Endodermal cell (in vitro differentiated cells): ENCODE results near the gene CD38. TPM values are rescaled to one million over a fixed set of nuclear protein-coding genes. Genes with fewer than 3 reads are reported as not detected.

Experiments
- DNase-seq: peaks from one replicate; pipeline ENCODE4 v3.0.0-alpha.2; 2017
- H3K27ac ChIP-seq: 2 replicates; pipeline ENCODE4 v1.5.1; 2013; ENCODE audit warnings: mild to moderate bottlenecking, low read depth, low read length, moderate library complexity
- H3K27me3 ChIP-seq: 2 replicates; pipeline ENCODE4 v1.6.1; 2013; ENCODE audit warnings: mild to moderate bottlenecking, low read length, moderate library complexity; ENCODE audit not compliant: insufficient read depth, control insufficient read depth, poor library complexity, severe bottlenecking
- H3K36me3 ChIP-seq: 2 replicates; pipeline ENCODE4 v1.7.0; 2013; ENCODE audit warnings: mild to moderate bottlenecking, low read length, moderate library complexity; ENCODE audit not compliant: control insufficient read depth, insufficient read depth
- H3K4me1 ChIP-seq: one replicate; pipeline ENCODE4 v1.7.0; 2013; ENCODE audit warnings: low read length; ENCODE audit not compliant: control insufficient read depth, insufficient read depth
- H3K4me3 ChIP-seq: 2 replicates; pipeline ENCODE4 v1.5.1; 2013; ENCODE audit warnings: mild to moderate bottlenecking, low read length, moderate library complexity
- H3K9ac ChIP-seq: 2 replicates; pipeline ENCODE4 v1.6.1; 2013; ENCODE audit warnings: mild to moderate bottlenecking, low read length, moderate library complexity; ENCODE audit not compliant: poor library complexity, severe bottlenecking; ENCODE audit errors: extremely low read depth
- H3K9me3 ChIP-seq: 2 replicates; pipeline ENCODE4 v1.6.1; 2013; ENCODE audit warnings: mild to moderate bottlenecking, low read length, moderate library complexity; ENCODE audit not compliant: control insufficient read depth
- H3K27ac Mint-ChIP-seq: 2 replicates; pipeline ENCODE4 v1.8.0; 2020; ENCODE audit warnings: mixed read lengths
- H3K27me3 Mint-ChIP-seq: 2 replicates; pipeline ENCODE4 v1.8.0; 2021; ENCODE audit warnings: mild to moderate bottlenecking, mixed read lengths; ENCODE audit not compliant: insufficient read depth
- H3K36me3 Mint-ChIP-seq: 2 replicates; pipeline ENCODE4 v1.8.0; 2020; ENCODE audit warnings: low read depth, mixed read lengths
- H3K4me1 Mint-ChIP-seq: 2 replicates; pipeline ENCODE4 v1.8.0; 2020; ENCODE audit warnings: mixed read lengths
- H3K4me3 Mint-ChIP-seq: 2 replicates; pipeline ENCODE4 v1.8.0; 2020; ENCODE audit warnings: mild to moderate bottlenecking, moderate library complexity, mixed read lengths
- H3K9me3 Mint-ChIP-seq: 2 replicates; pipeline ENCODE4 v1.8.0; 2020; ENCODE audit warnings: mild to moderate bottlenecking, mixed read lengths
- WGBS, 2 experiments: methylation state at CpG; one replicate each; pipeline versions ENCODE4 v1.1.5 to v1.1.7; 2013; ENCODE audit warnings: missing lambda C conversion rate in 2 of 2, mixed read lengths in 1 of 2; ENCODE audit not compliant: insufficient coverage in 1 of 2, insufficient read length in 1 of 2; 5-methylcytosine and 5-hydroxymethylcytosine counted together
- total RNA-seq, 2 donors: library from RNA; stranded (reverse); fragmentation: NEBNext Ultra II Directional in 1 of 2; extraction: Animal tissue kit (Norgen Biotek cat#: 25700) in 1 of 2; gene quantifications; 2 replicates in 1 of 2; 3 replicates in 1 of 2; pipeline ENCODE4 v1.2.1, GENCODE V29; 2021
- TF ChIP-seq, protein P1 (sequence below): fragments of 200-600 bp; sonication (generic); conservative IDR thresholded peaks from 2 replicates; pipeline ENCODE4 v1.5.0; 2021; ENCODE audit warnings: antibody characterized with exemption, mild to moderate bottlenecking

Gene CD38
- total RNA-seq, 2 donors from 2014 or later, result 0.11 TPM; not detected in 1

DNA sequence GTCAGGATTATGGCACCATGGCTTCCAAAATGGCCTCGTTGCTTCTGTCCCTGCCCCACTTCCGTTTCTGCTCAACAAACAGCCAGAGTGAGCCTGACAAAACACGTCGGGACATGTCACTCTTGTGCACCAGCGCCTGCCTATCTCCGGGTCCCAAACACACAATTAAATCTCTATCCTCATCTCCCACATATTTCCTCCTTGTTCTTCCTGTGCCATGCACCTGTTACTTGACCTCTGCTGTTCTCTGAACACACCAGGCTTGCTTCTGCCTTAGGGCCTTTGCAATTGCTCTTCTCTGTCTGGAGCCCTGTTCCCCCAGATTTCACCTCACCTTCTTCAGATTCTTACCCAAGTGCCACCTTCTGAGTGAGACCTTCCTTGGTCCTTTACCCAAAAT lies 12.7 kb upstream of the CD38 start:
- H3K9ac ChIP-seq, result no peak overlapping the region
- Mint-ChIP-seq H3K4me3 (no peak overlapping the region), H3K36me3 (no peaks in the 10 kb centered on the region), H3K27ac (no peak overlapping the region), H3K27me3 (no peaks in the 10 kb centered on the region), H3K4me1 (no peaks in the 10 kb centered on the region), H3K9me3 (no peaks in the 10 kb centered on the region)
- no peak overlapping the region for H3K27ac ChIP-seq
- no peaks in the 10 kb centered on the region for H3K36me3 ChIP-seq
- TF ChIP-seq, protein P1, sequence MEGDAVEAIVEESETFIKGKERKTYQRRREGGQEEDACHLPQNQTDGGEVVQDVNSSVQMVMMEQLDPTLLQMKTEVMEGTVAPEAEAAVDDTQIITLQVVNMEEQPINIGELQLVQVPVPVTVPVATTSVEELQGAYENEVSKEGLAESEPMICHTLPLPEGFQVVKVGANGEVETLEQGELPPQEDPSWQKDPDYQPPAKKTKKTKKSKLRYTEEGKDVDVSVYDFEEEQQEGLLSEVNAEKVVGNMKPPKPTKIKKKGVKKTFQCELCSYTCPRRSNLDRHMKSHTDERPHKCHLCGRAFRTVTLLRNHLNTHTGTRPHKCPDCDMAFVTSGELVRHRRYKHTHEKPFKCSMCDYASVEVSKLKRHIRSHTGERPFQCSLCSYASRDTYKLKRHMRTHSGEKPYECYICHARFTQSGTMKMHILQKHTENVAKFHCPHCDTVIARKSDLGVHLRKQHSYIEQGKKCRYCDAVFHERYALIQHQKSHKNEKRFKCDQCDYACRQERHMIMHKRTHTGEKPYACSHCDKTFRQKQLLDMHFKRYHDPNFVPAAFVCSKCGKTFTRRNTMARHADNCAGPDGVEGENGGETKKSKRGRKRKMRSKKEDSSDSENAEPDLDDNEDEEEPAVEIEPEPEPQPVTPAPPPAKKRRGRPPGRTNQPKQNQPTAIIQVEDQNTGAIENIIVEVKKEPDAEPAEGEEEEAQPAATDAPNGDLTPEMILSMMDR, result no peak
- no peak for DNase-seq
- H3K4me1 ChIP-seq, result no peaks in the 10 kb centered on the region
- WGBS, 2 experiments, result 79 to 86% methylated on average over 3 to 6 of the region's 6 CpGs
- H3K9me3 ChIP-seq, result no peaks in the 10 kb centered on the region
- H3K27me3 ChIP-seq, result no peaks in the 10 kb centered on the region
- H3K4me3 ChIP-seq, result no peak overlapping the region

DNA sequence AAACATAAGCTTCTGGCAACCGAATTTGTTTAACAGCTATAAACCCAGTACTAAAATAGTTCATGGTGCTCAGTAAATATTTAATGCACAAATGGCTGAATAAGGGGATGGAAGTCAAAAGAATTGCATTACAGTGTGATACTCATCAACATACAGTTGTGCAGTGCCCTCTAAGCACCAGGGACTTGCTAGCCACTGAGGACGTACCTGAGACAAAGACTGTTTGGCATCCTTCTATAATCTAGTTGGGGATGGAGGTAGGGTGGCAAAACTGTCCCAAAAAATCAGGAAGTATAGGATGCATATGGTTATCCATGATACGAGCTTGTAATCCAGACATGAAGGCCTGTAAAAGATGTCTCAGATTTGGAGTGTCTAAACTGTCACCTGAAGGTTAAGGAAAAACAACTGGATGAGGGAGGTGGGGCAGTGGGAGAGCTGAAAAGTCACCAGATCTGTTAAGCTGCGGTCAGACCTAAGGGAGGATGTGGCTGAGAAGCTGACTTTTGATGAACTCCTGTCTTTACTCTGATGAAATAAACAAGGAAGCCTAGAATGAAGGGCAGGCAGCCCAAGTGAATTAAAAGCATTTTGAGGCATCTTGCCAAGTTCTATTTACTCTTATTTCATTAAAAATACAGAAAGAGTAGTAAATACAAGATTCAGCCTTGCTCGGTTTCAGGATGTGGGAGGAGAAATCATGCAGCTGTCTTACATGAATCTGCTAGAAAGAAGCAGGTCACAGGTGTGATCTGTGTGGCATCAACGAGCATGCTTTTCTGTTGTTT lies 12.0 kb upstream of the CD38 start:
- Mint-ChIP-seq H3K4me1 (no peaks in the 10 kb centered on the region), H3K36me3 (no peaks in the 10 kb centered on the region), H3K4me3 (no peak overlapping the region), H3K27me3 (no peaks in the 10 kb centered on the region), H3K27ac (no peak overlapping the region), H3K9me3 (no peaks in the 10 kb centered on the region)
- no peak for DNase-seq
- Histone ChIP-seq H3K36me3 (no peaks in the 10 kb centered on the region), H3K4me1 (no peaks in the 10 kb centered on the region), H3K9me3 (no peaks in the 10 kb centered on the region), H3K9ac (no peak overlapping the region), H3K4me3 (no peak overlapping the region), H3K27ac (no peak overlapping the region), H3K27me3 (no peaks in the 10 kb centered on the region)
- WGBS, 2 experiments, result 71 to 86% methylated on average over 4 to 6 of the region's 6 CpGs
- TF ChIP-seq, protein P1, result no peak

DNA sequence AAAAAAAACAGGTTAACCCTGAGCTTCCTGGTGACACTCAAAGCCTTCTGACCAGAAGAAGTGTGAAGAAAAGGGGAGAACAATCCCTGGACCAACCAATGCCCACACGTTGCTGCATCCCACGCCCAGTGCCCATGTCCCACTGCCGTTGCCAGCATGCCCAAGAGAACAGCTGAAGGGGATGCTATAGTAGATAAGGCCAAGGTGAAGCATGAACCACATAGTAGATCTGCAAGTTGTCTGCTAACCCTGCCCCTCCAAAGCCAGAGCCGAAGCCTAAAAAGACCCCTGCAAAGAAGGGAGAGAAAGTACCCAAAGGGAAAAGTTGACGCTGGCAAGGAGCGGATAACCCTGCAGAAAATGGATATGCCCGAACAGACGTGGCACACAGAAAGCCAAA lies 11.3 kb upstream of the CD38 start:
- H3K9me3 Mint-ChIP-seq, result no peaks in the 10 kb centered on the region
- 90 to 93% methylated on average over 5 to 8 of the region's 8 CpGs for WGBS, 2 experiments
- no peaks in the 10 kb centered on the region for H3K27me3 Mint-ChIP-seq
- Histone ChIP-seq H3K9ac (no peak overlapping the region), H3K9me3 (no peaks in the 10 kb centered on the region), H3K4me3 (no peak overlapping the region), H3K27me3 (peaks cover 4% of the 10 kb centered on the region), H3K36me3 (no peaks in the 10 kb centered on the region), H3K4me1 (no peaks in the 10 kb centered on the region), H3K27ac (no peak overlapping the region)
- TF ChIP-seq, protein P1, result no peak
- DNase-seq, result no peak
- no peak overlapping the region for H3K27ac Mint-ChIP-seq
- H3K4me3 Mint-ChIP-seq, result no peak overlapping the region
- H3K4me1 Mint-ChIP-seq, result no peaks in the 10 kb centered on the region
- no peaks in the 10 kb centered on the region for H3K36me3 Mint-ChIP-seq
